IMR-90 (cell line): Measurements from ENCODE around the gene TMEM131. TPM values are rescaled to one million over a fixed set of nuclear protein-coding genes. Genes with fewer than 3 reads are reported as not detected.
A peak's percentile ranks its signal among the peaks of the same experiment; 100 is the strongest.

ENCODE experiments used
- ATAC-seq: fragments of 200-7000 bp; cut with Tn5 transposase; 2 replicates; pipeline ENCODE4 v1.9.1; 2020; ENCODE audit warnings: low read depth, mild to moderate bottlenecking, moderate library complexity
- Bru-seq: library from RNA; stranded (reverse); fragments of 400-500 nt; gene quantifications from one replicate; lab custom pipeline; 2021; lab: Mats Ljungman, UMichigan
- BruChase-seq, 2 experiments: library from RNA; stranded (reverse); fragments of 400-500 nt; gene quantifications; one replicate each; lab custom pipeline; 2021; lab: Mats Ljungman, UMichigan
- BruUV-seq: library from RNA; stranded (reverse); fragments of 400-500 nt; replicated peaks from 2 replicates; lab custom pipeline; 2021; lab: Mats Ljungman, UMichigan
- CTCF ChIA-PET: fragments of 300-600 bp; formaldehyde crosslinking; extraction: SDS; loops from one replicate; lab custom pipeline; 2021; ENCODE audit warnings: antibody characterized with exemption; lab: Yijun Ruan, JAX
- POLR2A ChIA-PET: fragments of 300-600 bp; sonication (Branson Sonifier 250); formaldehyde crosslinking; loops from one replicate; lab custom pipeline; 2022; ENCODE audit warnings: antibody characterized with exemption; ENCODE audit not compliant: unreplicated experiment; lab: Charles Lee
- DNase-seq: peaks from one replicate; pipeline ENCODE4 v3.0.0; 2013
- H2AFZ ChIP-seq: replicated peaks from 2 replicates; pipeline ENCODE3; 2013; ENCODE audit warnings: low read length, mild to moderate bottlenecking; ENCODE audit not compliant: poor library complexity
- H2AK5ac ChIP-seq: 2 replicates; pipeline ENCODE4 v1.6.1; 2013; ENCODE audit warnings: low read depth, low read length, inconsistent platforms
- H2AK9ac ChIP-seq: replicated peaks from 2 replicates; pipeline ENCODE3; 2013; ENCODE audit warnings: mild to moderate bottlenecking, low read depth, low read length, moderate library complexity; ENCODE audit not compliant: poor library complexity
- H2BK120ac ChIP-seq: 2 replicates; pipeline ENCODE4 v1.6.1; 2013; ENCODE audit warnings: low read depth, low read length, inconsistent platforms
- H2BK15ac ChIP-seq: 3 replicates; pipeline ENCODE4 v1.6.1; 2013; ENCODE audit warnings: low read depth, low read length, inconsistent platforms
- H2BK20ac ChIP-seq: 2 replicates; pipeline ENCODE4 v1.6.1; 2013; ENCODE audit warnings: low read depth, mild to moderate bottlenecking, inconsistent platforms, low read length, moderate library complexity
- H2BK5ac ChIP-seq: 2 replicates; pipeline ENCODE4 v1.6.1; 2013; ENCODE audit warnings: mild to moderate bottlenecking, low read depth, low read length, inconsistent platforms; ENCODE audit not compliant: poor library complexity, severe bottlenecking
- H3K14ac ChIP-seq: replicated peaks from 2 replicates; pipeline ENCODE4 v1.6.1; 2013; ENCODE audit warnings: low read depth, low read length, inconsistent platforms
- H3K18ac ChIP-seq: 2 replicates; pipeline ENCODE4 v1.6.1; 2013; ENCODE audit warnings: low read depth, low read length, control low read depth
- H3K23ac ChIP-seq: 2 replicates; pipeline ENCODE4 v1.6.1; 2013; ENCODE audit warnings: low read depth, low read length, inconsistent platforms
- H3K27ac ChIP-seq: 2 replicates; pipeline ENCODE4 v1.5.1; 2013; ENCODE audit warnings: mild to moderate bottlenecking, control low read depth, low read length; ENCODE audit not compliant: insufficient read depth
- H3K27me3 ChIP-seq: 2 replicates; pipeline ENCODE4 v1.6.1; 2013; ENCODE audit warnings: low read length; ENCODE audit not compliant: control insufficient read depth, insufficient read depth
- H3K36me3 ChIP-seq: 2 replicates; pipeline ENCODE4 v1.6.1; 2013; ENCODE audit warnings: low read length, mixed read lengths; ENCODE audit not compliant: control insufficient read depth, insufficient read depth
- H3K4ac ChIP-seq: 2 replicates; pipeline ENCODE4 v1.6.1; 2013; ENCODE audit warnings: low read depth, low read length, inconsistent platforms
- H3K4me1 ChIP-seq: 2 replicates; pipeline ENCODE4 v1.6.1; 2013; ENCODE audit warnings: low read length, mixed read lengths; ENCODE audit not compliant: control insufficient read depth, insufficient read depth
- H3K4me2 ChIP-seq: 2 replicates; pipeline ENCODE4 v1.6.1; 2013; ENCODE audit warnings: low read depth, mild to moderate bottlenecking, control low read depth, low read length, moderate library complexity
- H3K4me3 ChIP-seq: 2 replicates; pipeline ENCODE4 v1.5.1; 2013; ENCODE audit warnings: low read depth, mild to moderate bottlenecking, control low read depth, low read length, moderate library complexity; ENCODE audit not compliant: insufficient read depth
- H3K56ac ChIP-seq: 2 replicates; pipeline ENCODE4 v1.6.1; 2013; ENCODE audit warnings: low read length, inconsistent platforms; ENCODE audit not compliant: insufficient read depth; ENCODE audit errors: extremely low read depth
- H3K79me1 ChIP-seq, 2 experiments: 2 replicates each; pipeline ENCODE4 v1.6.1; 2013; ENCODE audit warnings: low read length in 2 of 2, inconsistent platforms in 1 of 2, low read depth in 1 of 2
- H3K9ac ChIP-seq: 2 replicates; pipeline ENCODE4 v1.6.1; 2013; ENCODE audit warnings: low read depth, low read length, control low read depth
- H3K9me1 ChIP-seq: 2 replicates; pipeline ENCODE4 v1.6.1; 2013; ENCODE audit warnings: low read length, inconsistent platforms; ENCODE audit not compliant: insufficient read depth
- H3K9me3 ChIP-seq: 2 replicates; pipeline ENCODE4 v1.6.1; 2013; ENCODE audit warnings: low read length; ENCODE audit not compliant: control insufficient read depth, insufficient read depth
- H4K20me1 ChIP-seq: 2 replicates; pipeline ENCODE4 v1.6.1; 2013; ENCODE audit warnings: low read length, inconsistent platforms; ENCODE audit not compliant: insufficient read depth
- H4K5ac ChIP-seq: 2 replicates; pipeline ENCODE4 v1.6.1; 2013; ENCODE audit warnings: mild to moderate bottlenecking, low read depth, low read length, control low read depth
- H4K8ac ChIP-seq, 2 experiments: 2 replicates each; pipeline ENCODE4 v1.6.1; 2013; ENCODE audit warnings: low read depth in 2 of 2, low read length in 2 of 2, control low read depth in 1 of 2, inconsistent platforms in 1 of 2
- H4K91ac ChIP-seq: 2 replicates; pipeline ENCODE4 v1.6.1; 2013; ENCODE audit warnings: low read depth, low read length, inconsistent platforms; ENCODE audit not compliant: insufficient read depth
- BHLHE40 ChIP-seq: fragments of 150-350 bp; IDR thresholded peaks from 2 replicates; pipeline ENCODE4 v1.6.1; 2016; ENCODE audit warnings: mild to moderate bottlenecking, low read depth, low read length
- FOS ChIP-seq: fragments of 150-350 bp; IDR thresholded peaks from 2 replicates; pipeline ENCODE4 v1.6.1; 2016; ENCODE audit warnings: low read depth, low read length
- MAZ ChIP-seq: IDR thresholded peaks from 2 replicates; pipeline ENCODE4 v1.6.1; 2012; ENCODE audit warnings: low read depth, mild to moderate bottlenecking, low read length, improper control_type of control experiment, moderate library complexity, borderline replicate concordance
- POLR2A ChIP-seq: IDR thresholded peaks from 2 replicates; pipeline ENCODE4 v1.6.1; 2012; ENCODE audit warnings: mild to moderate bottlenecking, low read depth, low read length
- RAD21 ChIP-seq: IDR thresholded peaks from 2 replicates; pipeline ENCODE4 v1.6.1; 2012; ENCODE audit warnings: low read length, improper control_type of control experiment
- RCOR1 ChIP-seq: IDR thresholded peaks from 2 replicates; pipeline ENCODE4 v1.6.1; 2012; ENCODE audit warnings: mild to moderate bottlenecking, low read length, improper control_type of control experiment; ENCODE audit not compliant: insufficient replicate concordance
- RFX5 ChIP-seq: IDR thresholded peaks from 2 replicates; pipeline ENCODE4 v1.8.0; 2012; ENCODE audit warnings: low read depth, mild to moderate bottlenecking, low read length, moderate library complexity
- SMC3 ChIP-seq: fragments of 150-350 bp; IDR thresholded peaks from 2 replicates; pipeline ENCODE4 v1.6.1; 2016; ENCODE audit warnings: low read depth, mild to moderate bottlenecking, antibody characterized with exemption, low read length, moderate library complexity
- WGBS, 2 experiments: methylation state at CpG; one replicate each; pipeline versions ENCODE4 v1.1.5 to v1.1.7; 2013; ENCODE audit warnings: missing lambda C conversion rate in 2 of 2; ENCODE audit not compliant: insufficient read length in 1 of 2; ENCODE audit errors: extremely low coverage in 2 of 2; 5-methylcytosine and 5-hydroxymethylcytosine counted together
- dilution Hi-C: fragments of 300-500 bp; cut with HindIII; formaldehyde crosslinking; loops from one replicate; pipeline ENCODE4 v1.14.3; 2018; ENCODE audit warnings: low sequenced_read_pairs; ENCODE audit not compliant: unreplicated experiment
- in situ Hi-C: fragments of 300-500 bp; cut with MboI; formaldehyde crosslinking; loops from 3 replicates; pipeline ENCODE4 v1.14.3; 2019; ENCODE audit warnings: low sequenced_read_pairs, inconsistent platforms, mixed read lengths
- intact Hi-C: fragments of 100-400 bp; cut with micrococcal nuclease; formaldehyde crosslinking; loops from 2 replicates; pipeline ENCODE4 v1.10.0; 2022
- long read RNA-seq: library from polyadenylated mRNA; unstranded; transcript quantifications from one replicate; pipeline ENCODE4 v2.0.0, GENCODE V29; 2021; ENCODE audit not compliant: unreplicated experiment
- polyA plus RNA-seq, 3 experiments: library from polyadenylated mRNA; depleted of rRNA; stranded (reverse); fragments of >200 nt; gene quantifications; 2 replicates each; pipeline ENCODE4 v1.2.3, GENCODE V29; 2012; ENCODE audit warnings: low replicate concordance in 1 of 3
- total RNA-seq: library from RNA; depleted of rRNA; stranded (reverse); fragments of >200 nt; gene quantifications from 2 replicates; pipeline ENCODE4 v1.2.3, GENCODE V29; 2012; rRNA removed

The TMEM131 gene, protein sequence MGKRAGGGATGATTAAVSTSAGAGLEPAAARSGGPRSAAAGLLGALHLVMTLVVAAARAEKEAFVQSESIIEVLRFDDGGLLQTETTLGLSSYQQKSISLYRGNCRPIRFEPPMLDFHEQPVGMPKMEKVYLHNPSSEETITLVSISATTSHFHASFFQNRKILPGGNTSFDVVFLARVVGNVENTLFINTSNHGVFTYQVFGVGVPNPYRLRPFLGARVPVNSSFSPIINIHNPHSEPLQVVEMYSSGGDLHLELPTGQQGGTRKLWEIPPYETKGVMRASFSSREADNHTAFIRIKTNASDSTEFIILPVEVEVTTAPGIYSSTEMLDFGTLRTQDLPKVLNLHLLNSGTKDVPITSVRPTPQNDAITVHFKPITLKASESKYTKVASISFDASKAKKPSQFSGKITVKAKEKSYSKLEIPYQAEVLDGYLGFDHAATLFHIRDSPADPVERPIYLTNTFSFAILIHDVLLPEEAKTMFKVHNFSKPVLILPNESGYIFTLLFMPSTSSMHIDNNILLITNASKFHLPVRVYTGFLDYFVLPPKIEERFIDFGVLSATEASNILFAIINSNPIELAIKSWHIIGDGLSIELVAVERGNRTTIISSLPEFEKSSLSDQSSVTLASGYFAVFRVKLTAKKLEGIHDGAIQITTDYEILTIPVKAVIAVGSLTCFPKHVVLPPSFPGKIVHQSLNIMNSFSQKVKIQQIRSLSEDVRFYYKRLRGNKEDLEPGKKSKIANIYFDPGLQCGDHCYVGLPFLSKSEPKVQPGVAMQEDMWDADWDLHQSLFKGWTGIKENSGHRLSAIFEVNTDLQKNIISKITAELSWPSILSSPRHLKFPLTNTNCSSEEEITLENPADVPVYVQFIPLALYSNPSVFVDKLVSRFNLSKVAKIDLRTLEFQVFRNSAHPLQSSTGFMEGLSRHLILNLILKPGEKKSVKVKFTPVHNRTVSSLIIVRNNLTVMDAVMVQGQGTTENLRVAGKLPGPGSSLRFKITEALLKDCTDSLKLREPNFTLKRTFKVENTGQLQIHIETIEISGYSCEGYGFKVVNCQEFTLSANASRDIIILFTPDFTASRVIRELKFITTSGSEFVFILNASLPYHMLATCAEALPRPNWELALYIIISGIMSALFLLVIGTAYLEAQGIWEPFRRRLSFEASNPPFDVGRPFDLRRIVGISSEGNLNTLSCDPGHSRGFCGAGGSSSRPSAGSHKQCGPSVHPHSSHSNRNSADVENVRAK (N-terminal part only)
- total RNA-seq = 13.3 and 18.9 TPM in 2 replicates
- 14.0 TPM in 2 replicates for polyA plus RNA-seq (2012; rRNA removed)
- 3.5 and 6.7 TPM in 2 replicates for polyA plus RNA-seq (2012; cell fraction: cytosol; rRNA removed)
- 16.5 and 40.8 TPM in 2 replicates for polyA plus RNA-seq (2012; cell fraction: nucleus; rRNA removed; ENCODE audit: low replicate concordance)
- percentile 85 among the genes with signal in this experiment for Bru-seq, nascent RNA
- BruChase-seq, experiment 1, labeled RNA remaining after a 6-hour chase = percentile 67 among the genes with signal in this experiment
- percentile 72 among the genes with signal in this experiment for BruChase-seq, experiment 2, labeled RNA remaining after a 2-hour chase
- long read RNA-seq, partial matches to known transcripts = 5 of 14 reads
- long read RNA-seq, other reads (novel, unspliced or antisense) = 8 of 14 reads

GRCh38 chr2:97995734-97996624, at the start of gene TMEM131:
TSS of gene TMEM131 (minus strand) at chr2:97995948. CDS start at chr2:97995662, 286 bp downstream.
- H3K4me3 ChIP-seq = peak within 1 kb of the TSS; percentile 87
- H2BK5ac ChIP-seq = peak within 1 kb of the TSS; percentile 99
- peak within 1 kb of the TSS; percentile 92 for H3K56ac ChIP-seq
- H3K79me1 ChIP-seq = peaks cover 10 to 25% of the 10 kb centered on the region in 2 experiments; a peak in 3 of 4 replicates
- peak within 1 kb of the TSS; percentile 90 for H3K4me2 ChIP-seq
- 1% methylated on average over 61 of the region's 88 CpGs; no CpG with 5 or more reads in 1 of the 2 experiments for WGBS, 2 experiments
- peak; percentile 95 for ATAC-seq
- DNase-seq = peak; percentile 93
- peak within 1 kb of the TSS; percentile 83 to 95 for H4K8ac ChIP-seq
- H4K91ac ChIP-seq = peak within 1 kb of the TSS; percentile 99
- H2BK15ac ChIP-seq = peak within 1 kb of the TSS; percentile 92; the same call in 1 of the 3 replicates
- peak within 1 kb of the TSS; percentile 92 for H3K18ac ChIP-seq
- peak within 1 kb of the TSS; percentile 86 for H4K5ac ChIP-seq
- dilution Hi-C loops = no loop called here
- H3K4ac ChIP-seq = peak within 1 kb of the TSS; percentile 99
- H3K9me1 ChIP-seq = peaks cover 3% of the 10 kb centered on the region
- ChIA-PET POLR2A (no interaction called here), CTCF (no interaction called here)
- intact Hi-C loops = loop anchor here (1.0 to 10.0 kb wide), 6 partner anchors 45 to 391 kb away; no protein-coding TSS in a partner anchor
- H2AK9ac ChIP-seq = peak within 1 kb of the TSS; percentile 95
- peak within 1 kb of the TSS; percentile 99 for H2AFZ ChIP-seq
- no peak within 1 kb of the TSS; the same call in 1 of the 2 replicates for H2AK5ac ChIP-seq
- H3K27ac ChIP-seq = peak within 1 kb of the TSS; percentile 98
- peak within 1 kb of the TSS; percentile 94; the same call in 1 of the 2 replicates for H2BK20ac ChIP-seq
- in situ Hi-C loops = no loop called here
- H3K14ac ChIP-seq = peak within 1 kb of the TSS; percentile 99
- H3K23ac ChIP-seq = peak within 1 kb of the TSS; percentile 84
- H3K27me3 ChIP-seq = no peaks in the 10 kb centered on the region
- no peaks in the 10 kb centered on the region for H3K36me3 ChIP-seq
- no TSS peak for BruUV-seq
- H2BK120ac ChIP-seq = peak within 1 kb of the TSS; percentile 100
- no peaks in the 10 kb centered on the region for H3K9me3 ChIP-seq
- peaks cover 23% of the 10 kb centered on the region for H4K20me1 ChIP-seq
- peak within 1 kb of the TSS; percentile 94 for H3K9ac ChIP-seq
- H3K4me1 ChIP-seq = peaks cover 2% of the 10 kb centered on the region; the same call in 1 of the 2 replicates
- 0 out of 2 replicates have a peak, but pooled peaks have one; percentile 30 for TF ChIP-seq FOS
- peak; percentile 79 for TF ChIP-seq BHLHE40
- peak; percentile 57 for TF ChIP-seq RCOR1
- 0 out of 2 replicates have a peak, but pooled peaks have one; percentile 8 for TF ChIP-seq RAD21
- no peak; the same call in 1 of the 2 replicates for TF ChIP-seq SMC3
- TF ChIP-seq MAZ = peak; percentile 77
- no peak for TF ChIP-seq POLR2A
- no peak for TF ChIP-seq RFX5
